GM19438 (cell line): ENCODE results near the gene SRGAP3.
A peak's percentile ranks its signal among the peaks of the same experiment; 100 is the strongest.
"Not testable (repeated sequence)": the region's sequence is repeated elsewhere in the genome, so short reads cannot be mapped to it uniquely, and the experiment has no call there.

Experiments used
- ATAC-seq: cut with Tn5 transposase; IDR thresholded peaks from one replicate; pipeline ENCODE4 v1.9.1; 2021; ENCODE audit warnings: low read depth; ENCODE audit not compliant: unreplicated experiment

SRGAP3 gene

GRCh38 chr3:9249273-9250192 is at the start of gene SRGAP3:
TSS of gene SRGAP3 (minus strand) at chr3:9249646. CDS start at chr3:9248951, 695 bp downstream.
- ATAC-seq: peak; percentile 100

DNA sequence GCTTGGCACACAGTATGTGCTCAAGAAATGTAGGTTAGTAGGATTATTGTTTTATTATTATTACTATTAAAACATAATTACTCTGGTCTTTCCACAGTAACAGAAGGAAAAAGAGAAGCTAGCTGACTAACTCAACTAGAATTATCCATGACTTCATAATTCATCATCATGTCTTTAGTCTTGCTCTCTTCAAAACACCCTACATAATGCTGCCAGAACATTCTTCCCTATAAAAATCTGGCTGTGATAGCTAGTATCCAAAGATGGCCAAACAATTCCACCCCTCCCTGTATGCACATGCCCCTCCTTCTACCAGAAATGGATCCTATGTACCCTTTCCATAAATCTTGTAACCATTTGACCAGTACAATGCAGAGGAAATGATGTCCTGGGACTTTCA is 48.8 kb upstream of the SRGAP3 start:
- no peak for ATAC-seq

- no peak for ATAC-seq
Observed at GRCh38 chr3:9296241-9296640, 46.8 kb upstream of the SRGAP3 start.

DNA sequence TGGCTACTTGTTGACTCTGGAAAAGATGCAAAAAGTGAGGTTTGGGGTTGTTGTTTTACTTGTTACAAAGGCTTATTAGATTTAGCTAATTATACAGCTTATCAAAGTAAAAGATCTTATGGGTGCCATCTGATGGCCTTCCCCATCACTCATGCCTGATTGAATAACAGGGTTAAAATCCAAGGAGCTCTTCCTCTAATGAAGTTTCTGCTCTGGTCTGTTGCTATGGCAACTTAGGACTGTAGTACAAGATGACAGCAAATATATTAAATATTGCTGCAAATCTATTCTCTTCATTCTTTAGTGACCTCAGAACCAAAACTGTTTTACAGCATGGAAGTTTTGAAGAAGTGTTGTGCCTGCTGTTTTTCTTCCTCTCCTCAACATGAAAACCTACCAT is 45.6 kb upstream of the SRGAP3 start:
- no peak for ATAC-seq

GRCh38 chr3:9293953-9294352 is 44.5 kb upstream of the SRGAP3 start:
- not testable (repeated sequence) for ATAC-seq

- ATAC-seq: no peak
Observed at GRCh38 chr3:9293076-9293475, 43.6 kb upstream of the SRGAP3 start.

- ATAC-seq: no peak
Observed at GRCh38 chr3:9292516-9292915, 43.1 kb upstream of the SRGAP3 start.

DNA sequence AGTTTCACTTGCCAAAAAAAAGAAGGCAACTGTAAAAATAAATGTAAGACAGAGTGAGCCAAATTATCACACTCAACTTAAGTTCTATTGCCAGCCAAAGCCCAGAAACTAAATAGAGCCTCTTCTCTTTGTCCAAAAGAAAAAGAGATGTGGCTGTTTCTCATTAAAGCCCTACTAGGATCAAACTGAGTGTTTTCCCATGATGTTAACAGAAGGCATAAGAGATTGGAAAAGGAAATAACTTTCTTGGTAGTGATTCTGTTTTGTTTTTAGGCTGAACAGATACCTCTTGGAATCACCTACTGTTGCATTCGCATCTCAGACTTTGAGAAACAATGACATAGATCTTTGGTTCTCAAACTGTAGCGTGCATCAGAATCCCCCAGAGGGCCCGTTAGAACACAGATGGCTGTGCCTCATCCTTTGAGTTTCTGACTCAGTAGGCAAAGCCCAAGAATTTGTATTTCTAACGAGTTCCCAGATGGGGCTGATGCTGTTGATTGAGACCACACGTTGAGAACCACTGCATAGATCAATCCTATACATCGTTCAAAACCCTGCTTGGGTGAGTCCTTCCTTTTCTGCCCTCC is 42.5 kb upstream of the SRGAP3 start:
- no peak for ATAC-seq

DNA sequence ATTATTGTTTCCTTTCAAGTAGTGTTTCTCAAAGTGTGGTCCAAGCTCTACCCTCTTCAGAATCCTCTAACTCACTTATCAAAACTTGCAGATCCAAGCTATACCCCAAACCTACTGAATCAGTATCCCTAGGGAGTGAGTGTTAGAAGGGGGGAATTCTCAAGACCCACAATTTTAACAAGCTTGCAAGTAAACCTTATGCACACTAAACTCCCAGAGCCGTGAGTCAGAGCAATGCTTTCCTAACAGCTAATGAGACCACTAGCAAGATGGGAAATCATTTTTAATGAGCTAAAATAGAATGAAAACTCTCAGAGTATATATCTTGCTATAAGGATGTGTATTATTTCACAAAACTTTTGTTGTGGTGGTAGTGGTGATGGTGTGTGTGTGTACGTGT is 41.1 kb upstream of the SRGAP3 start:
- no peak for ATAC-seq

DNA sequence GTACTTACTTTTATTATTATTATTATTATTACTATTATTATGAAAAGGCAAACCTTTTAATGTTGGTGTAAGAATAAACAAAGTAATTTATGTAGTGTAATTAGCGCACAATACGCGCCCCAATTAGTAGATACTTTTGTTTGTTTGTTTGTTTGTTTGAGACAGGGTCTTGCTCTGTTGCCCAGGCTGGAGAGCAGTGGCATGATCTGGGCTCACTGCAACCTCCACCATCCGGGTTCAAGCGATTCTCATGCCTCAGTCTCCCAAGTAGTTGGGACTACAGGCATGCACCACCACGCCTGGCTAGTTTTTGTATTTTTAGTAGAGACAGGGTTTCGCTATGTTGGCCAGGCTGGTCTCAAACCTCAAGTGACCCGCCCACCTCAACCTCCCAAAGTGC is 32.1 kb upstream of the SRGAP3 start:
- ATAC-seq: not testable (repeated sequence)

- no peak for ATAC-seq
Observed at GRCh38 chr3:9280451-9281219, 31.2 kb upstream of the SRGAP3 start.

DNA sequence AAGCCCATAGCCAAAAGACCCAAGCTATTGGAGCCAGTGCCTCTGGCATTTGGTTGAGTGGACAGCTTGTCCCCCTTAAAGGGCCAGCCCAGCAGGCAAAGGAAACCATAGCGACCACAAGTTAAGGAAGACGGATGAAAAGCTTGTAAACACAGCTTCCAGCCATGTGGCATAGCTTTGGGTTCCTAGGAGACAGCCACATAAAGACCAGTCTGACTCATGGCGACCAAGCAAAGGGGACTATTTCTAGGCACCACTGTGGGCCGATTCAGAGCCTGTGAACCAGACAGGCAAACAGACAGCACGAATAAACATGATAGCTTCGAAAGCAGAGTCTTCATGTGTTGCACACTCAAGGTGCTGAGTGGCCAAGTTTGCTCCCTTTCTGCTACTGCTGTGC is 30.5 kb upstream of the SRGAP3 start:
- no peak for ATAC-seq

DNA sequence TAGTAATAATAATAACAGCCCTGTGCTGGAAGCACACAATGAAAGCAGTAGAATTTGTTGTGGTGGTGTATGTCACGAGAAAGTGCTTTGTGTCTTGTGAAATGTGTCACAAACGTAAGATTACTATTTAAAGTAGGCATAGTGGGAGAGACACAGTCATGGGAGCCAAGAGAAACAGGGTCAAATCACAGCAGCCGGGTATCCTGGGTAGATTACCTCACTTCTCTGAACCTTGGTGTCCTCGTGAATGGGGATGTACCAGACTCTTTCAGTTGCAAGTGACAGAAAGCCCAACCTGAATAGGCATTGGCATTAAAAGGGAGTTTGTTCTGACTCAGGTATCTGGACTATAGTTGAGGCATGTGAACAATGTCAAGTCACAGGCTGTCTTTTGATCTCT is 29.1 kb upstream of the SRGAP3 start:
- ATAC-seq: no peak

DNA sequence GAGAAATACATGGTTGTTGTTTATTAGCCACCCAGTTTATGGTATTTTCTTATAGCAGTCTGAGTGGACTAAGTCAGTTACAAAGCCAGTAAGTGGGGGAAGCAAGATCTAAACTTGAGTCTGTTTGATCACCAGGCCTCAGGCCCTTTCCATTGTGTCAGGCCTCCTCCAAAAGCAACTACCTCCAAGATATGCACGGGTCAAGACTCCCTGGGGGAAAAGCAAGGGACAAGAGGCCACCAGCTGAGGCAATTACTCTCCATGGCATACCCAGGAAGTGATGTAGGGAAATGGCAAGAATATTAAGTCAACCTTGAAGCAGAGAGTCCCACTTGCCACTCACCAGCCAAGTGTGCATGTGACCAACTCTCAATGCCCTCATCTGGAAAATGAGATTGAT is 28.6 kb upstream of the SRGAP3 start:
- no peak for ATAC-seq

DNA sequence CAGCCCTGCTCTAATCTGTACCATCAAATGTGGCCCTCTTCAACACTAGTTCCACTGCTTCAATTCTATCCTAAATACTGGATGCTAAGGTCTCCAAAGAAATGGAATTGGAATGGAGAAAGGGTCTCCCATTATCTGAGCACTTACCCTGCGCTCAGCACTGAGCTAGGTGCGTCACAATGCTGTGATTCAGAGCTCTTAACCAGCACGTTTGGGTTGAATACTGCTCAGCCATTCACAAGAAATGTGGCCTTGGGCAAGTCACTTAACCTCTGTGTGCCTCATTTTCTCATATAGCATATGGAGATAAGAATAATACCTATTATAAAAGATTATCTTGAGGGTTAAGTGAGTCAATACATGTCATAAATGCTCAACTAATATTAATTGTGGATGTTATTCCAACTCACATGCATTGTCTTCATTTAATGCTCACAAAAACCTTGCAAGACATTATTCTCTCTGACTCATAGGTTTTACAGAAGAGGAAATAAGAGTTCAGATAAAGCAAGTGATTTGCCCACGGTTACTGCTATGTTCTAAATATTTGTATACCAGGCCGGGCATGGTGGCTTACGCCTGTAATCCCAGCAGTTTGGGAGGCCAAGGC is 27.4 kb upstream of the SRGAP3 start:
- no peak for ATAC-seq

DNA sequence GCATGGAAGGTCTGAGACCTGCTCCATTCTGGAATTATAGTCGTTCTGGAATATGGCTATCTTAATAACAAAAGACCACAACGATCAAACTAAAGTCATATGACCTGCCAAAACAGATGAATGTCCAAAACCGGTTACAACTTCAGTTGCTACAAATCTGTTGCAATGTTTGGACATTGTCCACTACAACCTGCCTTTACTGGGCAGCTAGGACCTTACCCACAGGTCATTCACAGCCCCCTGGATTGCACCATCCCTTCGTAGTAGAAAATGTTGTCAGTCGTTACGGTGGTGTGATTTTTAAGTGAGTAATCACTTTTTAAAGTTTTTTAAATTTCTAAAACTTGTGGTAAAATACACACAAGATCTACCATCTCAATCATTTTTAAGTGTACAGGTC is 22.5 kb upstream of the SRGAP3 start:
- no peak for ATAC-seq

GRCh38 chr3:9270704-9271103 is 21.3 kb upstream of the SRGAP3 start:
- no peak for ATAC-seq

- ATAC-seq: no peak
Observed at GRCh38 chr3:9266716-9267115, 17.3 kb upstream of the SRGAP3 start.

GRCh38 chr3:9260305-9260704 is 10.9 kb upstream of the SRGAP3 start:
- no peak for ATAC-seq

- no peak for ATAC-seq
Observed at GRCh38 chr3:9257092-9257491, 7.6 kb upstream of the SRGAP3 start.

- ATAC-seq: no peak
Observed at GRCh38 chr3:9255976-9256375, 6.5 kb upstream of the SRGAP3 start.
